ENCODE data around the gene TBC1D2. TPM values are rescaled to one million over a fixed set of nuclear protein-coding genes. Genes with fewer than 3 reads are reported as not detected.

TBC1D2 gene
- total RNA-seq, 4 donors from 2014 or later, result 42.4 to 57.4 (median 49.0) TPM

GRCh38 chr9:98199388-98200033 lies 55.9 kb downstream of the TBC1D2 start:
- Histone ChIP-seq H3K4me3 (no peak overlapping the region), H3K27me3 (no peaks in the 10 kb centered on the region), H3K27ac (no peak overlapping the region), H3K4me1 (no peaks in the 10 kb centered on the region), H3K36me3 (peaks cover 36% of the 10 kb centered on the region), H3K9me3 (no peaks in the 10 kb centered on the region)
- no peak for DNase-seq (ENCODE audit: low spot score in 2 of 2)
- WGBS, result 95% methylated on average over 20 of the region's 20 CpGs
- no peak for TF ChIP-seq EP300 (IDR thresholded peaks at IDR 0.05)
- TF ChIP-seq POLR2A (IDR thresholded peaks at IDR 0.05), result no peak
- no peak for TF ChIP-seq POLR2AphosphoS5 (IDR thresholded peaks at IDR 0.05)
- TF ChIP-seq, protein P1, sequence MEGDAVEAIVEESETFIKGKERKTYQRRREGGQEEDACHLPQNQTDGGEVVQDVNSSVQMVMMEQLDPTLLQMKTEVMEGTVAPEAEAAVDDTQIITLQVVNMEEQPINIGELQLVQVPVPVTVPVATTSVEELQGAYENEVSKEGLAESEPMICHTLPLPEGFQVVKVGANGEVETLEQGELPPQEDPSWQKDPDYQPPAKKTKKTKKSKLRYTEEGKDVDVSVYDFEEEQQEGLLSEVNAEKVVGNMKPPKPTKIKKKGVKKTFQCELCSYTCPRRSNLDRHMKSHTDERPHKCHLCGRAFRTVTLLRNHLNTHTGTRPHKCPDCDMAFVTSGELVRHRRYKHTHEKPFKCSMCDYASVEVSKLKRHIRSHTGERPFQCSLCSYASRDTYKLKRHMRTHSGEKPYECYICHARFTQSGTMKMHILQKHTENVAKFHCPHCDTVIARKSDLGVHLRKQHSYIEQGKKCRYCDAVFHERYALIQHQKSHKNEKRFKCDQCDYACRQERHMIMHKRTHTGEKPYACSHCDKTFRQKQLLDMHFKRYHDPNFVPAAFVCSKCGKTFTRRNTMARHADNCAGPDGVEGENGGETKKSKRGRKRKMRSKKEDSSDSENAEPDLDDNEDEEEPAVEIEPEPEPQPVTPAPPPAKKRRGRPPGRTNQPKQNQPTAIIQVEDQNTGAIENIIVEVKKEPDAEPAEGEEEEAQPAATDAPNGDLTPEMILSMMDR (IDR thresholded peaks at IDR 0.05), result no peak

DNA sequence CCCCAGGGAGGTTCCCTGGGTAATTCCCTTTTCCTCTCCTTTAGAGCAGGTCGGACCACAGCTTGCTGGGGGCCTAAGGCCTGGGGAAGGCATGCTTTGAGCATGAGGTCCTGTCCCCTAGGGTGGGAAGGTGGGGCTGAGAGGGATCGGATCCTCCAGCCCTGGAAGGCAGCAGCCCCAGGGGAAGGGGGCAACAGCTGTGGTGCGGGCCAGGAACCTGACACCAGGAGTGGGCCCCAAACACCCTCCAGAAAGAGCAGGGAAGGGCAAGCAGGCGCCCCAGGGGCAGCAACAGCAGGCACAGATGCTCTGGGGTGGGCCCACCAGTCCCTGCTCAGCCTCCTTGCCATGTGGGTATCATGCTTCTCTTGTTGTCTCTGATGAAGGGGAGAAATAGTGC lies 59.8 kb downstream of the TBC1D2 start:
- Histone ChIP-seq H3K36me3 (peaks cover 18% of the 10 kb centered on the region), H3K27ac (no peak overlapping the region), H3K9me3 (no peaks in the 10 kb centered on the region), H3K4me1 (peaks cover 18% of the 10 kb centered on the region), H3K4me3 (no peak overlapping the region), H3K27me3 (no peaks in the 10 kb centered on the region)
- DNase-seq (ENCODE audit: low spot score in 2 of 2), result no peak
- 75% methylated on average over 3 of the region's 4 CpGs for WGBS
- no peak for TF ChIP-seq POLR2AphosphoS5 (IDR thresholded peaks at IDR 0.05)
- TF ChIP-seq, protein P1 (IDR thresholded peaks at IDR 0.05), result no peak
- no peak for TF ChIP-seq POLR2A (IDR thresholded peaks at IDR 0.05)
- TF ChIP-seq EP300 (IDR thresholded peaks at IDR 0.05), result no peak

DNA sequence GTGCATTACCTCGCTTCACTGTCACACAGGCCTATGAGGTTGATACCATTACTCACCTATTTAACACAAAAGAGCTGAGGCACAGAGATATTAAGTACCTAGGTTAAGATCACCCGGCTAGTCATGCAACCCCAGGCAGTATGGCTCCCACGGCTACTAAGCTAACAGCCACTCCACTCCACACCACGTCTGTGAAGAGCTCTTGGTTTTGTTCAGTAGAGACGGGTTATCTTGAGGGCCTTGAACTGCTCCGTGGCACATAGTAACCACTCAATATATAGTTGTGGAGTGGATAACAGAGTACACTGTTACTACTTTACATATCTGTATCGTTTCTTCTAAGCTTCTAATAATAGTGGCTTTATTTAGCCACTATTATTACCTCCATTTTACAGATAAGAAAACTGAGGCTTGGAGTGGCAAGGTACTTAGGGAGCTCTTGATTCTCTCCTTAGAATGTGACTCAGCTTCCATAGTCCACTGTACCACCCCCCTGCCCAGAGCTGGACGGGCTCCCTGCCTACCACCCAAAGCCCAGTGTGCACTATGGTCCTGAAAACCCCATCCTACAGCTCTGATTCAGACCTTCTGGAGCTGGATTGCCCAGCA lies 62.0 kb downstream of the TBC1D2 start:
- H3K27ac ChIP-seq, result peak overlapping the region; percentile 84
- TF ChIP-seq, protein P1 (IDR thresholded peaks at IDR 0.05), result no peak
- no peak for TF ChIP-seq POLR2AphosphoS5 (IDR thresholded peaks at IDR 0.05)
- TF ChIP-seq EP300 (IDR thresholded peaks at IDR 0.05), result no peak
- TF ChIP-seq POLR2A (IDR thresholded peaks at IDR 0.05), result no peak
- WGBS, result 59% methylated on average over 8 of the region's 8 CpGs
- no peak for DNase-seq (ENCODE audit: low spot score in 2 of 2)
- H3K4me3 ChIP-seq, result peak overlapping the region; percentile 79
- peaks cover 18% of the 10 kb centered on the region for H3K4me1 ChIP-seq
- no peaks in the 10 kb centered on the region for H3K27me3 ChIP-seq
- no peaks in the 10 kb centered on the region for H3K9me3 ChIP-seq
- H3K36me3 ChIP-seq, result peaks cover 2% of the 10 kb centered on the region

DNA sequence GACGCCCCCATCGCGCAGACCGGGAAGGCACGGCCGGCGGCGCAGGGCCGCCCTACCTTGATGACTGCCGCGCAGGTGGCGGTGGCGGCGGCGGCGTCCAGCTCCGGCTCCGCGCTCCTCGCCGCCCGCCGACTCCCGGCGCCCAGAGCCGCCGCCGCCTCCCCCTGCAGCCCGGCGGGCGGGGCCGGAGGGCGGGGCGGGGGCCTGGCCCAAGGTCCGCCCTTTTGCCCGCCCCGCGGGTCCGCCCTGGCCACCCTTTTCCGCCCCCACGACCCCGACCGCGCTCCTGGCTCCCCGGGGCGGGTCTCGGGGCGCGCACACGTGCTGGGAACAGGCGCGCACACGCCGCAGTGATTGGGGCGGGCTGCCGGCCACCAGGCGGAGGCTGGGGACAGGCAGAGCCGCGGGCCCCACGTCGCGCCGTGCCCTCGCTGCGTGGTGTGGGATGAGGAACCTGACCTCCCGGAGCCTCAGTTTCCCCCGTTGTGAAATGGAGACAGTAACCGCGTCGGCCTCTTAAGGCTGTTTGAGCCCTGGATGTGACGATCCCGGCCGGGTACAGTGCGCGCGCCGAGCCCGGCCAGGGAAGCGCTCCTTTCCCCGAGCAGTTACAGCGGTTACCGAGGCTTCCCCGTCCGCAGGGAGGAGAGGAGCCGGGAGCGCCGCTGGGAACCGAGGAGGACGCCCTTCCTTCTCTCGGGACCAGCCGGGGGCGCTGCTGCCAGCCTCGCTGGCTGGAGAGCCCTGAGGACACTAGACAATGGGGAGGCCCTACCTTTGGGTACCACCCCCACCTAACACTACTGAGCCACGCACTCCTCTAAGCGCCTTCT lies 62.7 kb downstream of the TBC1D2 start, which contains the start of gene CORO2A:
TSS of gene CORO2A (minus strand) at position 135 of the 833 bp plus-strand sequence. CDS start 34,977 bp downstream, outside the sequence.
- Histone ChIP-seq H3K27ac (peak within 1 kb of the TSS; percentile 84), H3K4me1 (peaks cover 18% of the 10 kb centered on the region), H3K36me3 (no peaks in the 10 kb centered on the region), H3K9me3 (no peaks in the 10 kb centered on the region), H3K27me3 (no peaks in the 10 kb centered on the region), H3K4me3 (peak within 1 kb of the TSS; percentile 79)
- DNase-seq (ENCODE audit: low spot score in 2 of 2), result no peak
- 4% methylated on average over 9 of the region's 95 CpGs for whole genome bisulfite sequencing
- TF ChIP-seq POLR2A (IDR thresholded peaks at IDR 0.05) (no peak), EP300 (IDR thresholded peaks at IDR 0.05) (no peak), POLR2AphosphoS5 (IDR thresholded peaks at IDR 0.05) (peak in 1 of 3 donors; percentile 13)
- TF ChIP-seq, protein P1 (IDR thresholded peaks at IDR 0.05), result peak in 1 of 2 donors; percentile 28
